ENCODE results near the gene MKLN1. TPM values are rescaled to one million over a fixed set of nuclear protein-coding genes. Genes with fewer than 3 reads are reported as not detected.

Gene MKLN1
- total RNA-seq, 1 experiment from 2014 or later = 48.5 TPM

DNA sequence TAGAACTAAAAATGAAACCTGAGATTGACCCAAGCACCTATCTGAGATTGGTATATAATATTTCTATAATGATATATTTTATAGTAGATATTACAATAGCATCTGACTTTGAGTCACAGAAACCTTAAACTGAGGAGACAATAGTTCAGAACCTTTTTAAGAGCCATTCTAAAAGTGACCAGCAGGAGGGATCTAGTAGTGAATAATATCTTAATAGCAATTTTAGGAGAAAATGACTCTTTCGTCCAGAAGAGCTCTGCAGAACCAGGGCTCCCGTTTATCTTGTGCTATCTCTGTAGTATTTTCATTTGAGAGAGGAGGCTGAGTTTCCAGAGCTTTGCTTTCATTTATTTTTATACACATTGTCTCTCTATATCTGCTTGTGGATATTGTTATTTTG is 160.7 kb downstream of the MKLN1 start:
- ChIA-PET POLR2A (no interaction called here), RAD21 (ENCODE audit: low non-redundant PET in 1 of 2, low total read pairs in 2 of 2, uncharacterized antibody in 2 of 2, unreplicated experiment in 2 of 2) (no interaction called here)

GRCh38 chr7:131489196-131489595 is 161.5 kb downstream of the MKLN1 start:
- H3K27me3 ChIP-seq (ENCODE audit: insufficient read depth, low read length) = no peaks in the 10 kb centered on the region
- CTCF ChIA-PET = interaction anchor here (1.1 to 1.2 kb wide), 2 partner anchors 11 to 101 kb away, joined by 3 read pairs; no protein-coding TSS in a partner anchor
- H3K4me3 ChIP-seq (replicated peaks in 1 of 2; ENCODE audit: low read depth in 1 of 2, low read length in 2 of 2) = no peak overlapping the region
- no TSS peak for BruUV-seq (replicated peaks)
- no peaks in the 10 kb centered on the region for H3K9me3 ChIP-seq (ENCODE audit: control insufficient read depth in 1 of 2, insufficient read depth in 1 of 2, low read depth in 1 of 2, low read length in 2 of 2)
- no peaks in the 10 kb centered on the region for H3K36me3 ChIP-seq (ENCODE audit: control insufficient read depth in 1 of 2, insufficient read depth in 2 of 2, low read length in 2 of 2)
- no peaks in the 10 kb centered on the region for H4K20me1 ChIP-seq (ENCODE audit: insufficient read depth)
- no peak overlapping the region for H2AFZ ChIP-seq (ENCODE audit: low read depth, low read length, poor library complexity, severe bottlenecking)
- H3K79me2 ChIP-seq (ENCODE audit: insufficient read depth, low read length) = no peaks in the 10 kb centered on the region
- intact Hi-C loops (cut with micrococcal nuclease) = no loop called here
- H3K4me1 ChIP-seq (ENCODE audit: control insufficient read depth in 1 of 2, insufficient read depth in 2 of 2, low read length in 2 of 2) = no peaks in the 10 kb centered on the region
- H3K27ac ChIP-seq (ENCODE audit: low read depth, low read length) = no peak overlapping the region
- ATAC-seq (no peak), DNase-seq (ENCODE audit: low read depth, low spot score) (no peak)
- no peak overlapping the region for H3K9ac ChIP-seq (ENCODE audit: low read length)
- RAD21 ChIA-PET (ENCODE audit: low non-redundant PET in 1 of 2, low total read pairs in 2 of 2, uncharacterized antibody in 2 of 2, unreplicated experiment in 2 of 2) = no interaction called here
- no peak overlapping the region for H3K4me2 ChIP-seq (ENCODE audit: low read length)
- no peaks in the 10 kb centered on the region for H3K9me2 ChIP-seq (ENCODE audit: insufficient read depth)
- POLR2A ChIA-PET = no interaction called here
- TF ChIP-seq YY1 (IDR thresholded peaks at IDR 0.05; ENCODE audit: extremely low read depth, insufficient replicate concordance, low read depth, low read length) = no peak
- TF ChIP-seq FOSL1 (IDR thresholded peaks at IDR 0.05; ENCODE audit: low read depth) = no peak
- TF ChIP-seq POLR2A (IDR thresholded peaks at IDR 0.05; ENCODE audit: borderline replicate concordance, extremely low read depth, insufficient read depth, insufficient read length) = no peak
- TF ChIP-seq EGR1 (IDR thresholded peaks at IDR 0.05; ENCODE audit: low read depth) = no peak
- no peak for TF ChIP-seq ZBTB33 (IDR thresholded peaks at IDR 0.05; ENCODE audit: extremely low read depth, insufficient replicate concordance, low read length)
- no peak for TF ChIP-seq EZH2phosphoT487 (IDR thresholded peaks at IDR 0.05; ENCODE audit: borderline replicate concordance)
- TF ChIP-seq, protein P1, sequence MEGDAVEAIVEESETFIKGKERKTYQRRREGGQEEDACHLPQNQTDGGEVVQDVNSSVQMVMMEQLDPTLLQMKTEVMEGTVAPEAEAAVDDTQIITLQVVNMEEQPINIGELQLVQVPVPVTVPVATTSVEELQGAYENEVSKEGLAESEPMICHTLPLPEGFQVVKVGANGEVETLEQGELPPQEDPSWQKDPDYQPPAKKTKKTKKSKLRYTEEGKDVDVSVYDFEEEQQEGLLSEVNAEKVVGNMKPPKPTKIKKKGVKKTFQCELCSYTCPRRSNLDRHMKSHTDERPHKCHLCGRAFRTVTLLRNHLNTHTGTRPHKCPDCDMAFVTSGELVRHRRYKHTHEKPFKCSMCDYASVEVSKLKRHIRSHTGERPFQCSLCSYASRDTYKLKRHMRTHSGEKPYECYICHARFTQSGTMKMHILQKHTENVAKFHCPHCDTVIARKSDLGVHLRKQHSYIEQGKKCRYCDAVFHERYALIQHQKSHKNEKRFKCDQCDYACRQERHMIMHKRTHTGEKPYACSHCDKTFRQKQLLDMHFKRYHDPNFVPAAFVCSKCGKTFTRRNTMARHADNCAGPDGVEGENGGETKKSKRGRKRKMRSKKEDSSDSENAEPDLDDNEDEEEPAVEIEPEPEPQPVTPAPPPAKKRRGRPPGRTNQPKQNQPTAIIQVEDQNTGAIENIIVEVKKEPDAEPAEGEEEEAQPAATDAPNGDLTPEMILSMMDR (IDR thresholded peaks at IDR 0.05 in 2 of 3, conservative IDR thresholded peaks at IDR 0.05 in 1 of 3; ENCODE audit: borderline replicate concordance in 1 of 3, insufficient read depth in 1 of 3, low read depth in 2 of 3, low read length in 2 of 3) = no peak

More for the DNA sequence above, 160.7 kb downstream of the MKLN1 start:
- no TSS peak for BruUV-seq (replicated peaks)
- Histone ChIP-seq H3K79me2 (ENCODE audit: insufficient read depth, low read length) (no peaks in the 10 kb centered on the region), H2AFZ (ENCODE audit: low read depth, low read length, poor library complexity, severe bottlenecking) (no peak overlapping the region), H3K4me1 (ENCODE audit: control insufficient read depth in 1 of 2, insufficient read depth in 2 of 2, low read length in 2 of 2) (no peaks in the 10 kb centered on the region), H3K4me2 (ENCODE audit: low read length) (no peak overlapping the region), H3K4me3 (replicated peaks in 1 of 2; ENCODE audit: low read depth in 1 of 2, low read length in 2 of 2) (no peak overlapping the region), H3K9me3 (ENCODE audit: control insufficient read depth in 1 of 2, insufficient read depth in 1 of 2, low read depth in 1 of 2, low read length in 2 of 2) (no peaks in the 10 kb centered on the region), H3K27me3 (ENCODE audit: insufficient read depth, low read length) (no peaks in the 10 kb centered on the region), H3K9ac (ENCODE audit: low read length) (no peak overlapping the region), H4K20me1 (ENCODE audit: insufficient read depth) (no peaks in the 10 kb centered on the region), H3K36me3 (ENCODE audit: control insufficient read depth in 1 of 2, insufficient read depth in 2 of 2, low read length in 2 of 2) (no peaks in the 10 kb centered on the region; a peak in 1 of 4 replicates), H3K27ac (ENCODE audit: low read depth, low read length) (no peak overlapping the region), H3K9me2 (ENCODE audit: insufficient read depth) (no peaks in the 10 kb centered on the region)
- CTCF ChIA-PET = interaction anchor here (0.7 kb wide), 1 partner anchor 13 kb away, joined by 3 read pairs; no protein-coding TSS in a partner anchor
- intact Hi-C loops (cut with micrococcal nuclease) = no loop called here
- ATAC-seq (peak; percentile 54), DNase-seq (ENCODE audit: low read depth, low spot score) (no peak)
- no peak for TF ChIP-seq CEBPB (IDR thresholded peaks at IDR 0.05; ENCODE audit: low read depth)
- TF ChIP-seq, protein P1 (IDR thresholded peaks at IDR 0.05 in 2 of 3, conservative IDR thresholded peaks at IDR 0.05 in 1 of 3; ENCODE audit: borderline replicate concordance in 1 of 3, insufficient read depth in 1 of 3, low read depth in 2 of 3, low read length in 2 of 3) = peak in 2 of 3 experiments; percentile 32; a peak in 3 of 6 replicates

Data from HCT116 (cell line).